Activated CD8-positive, alpha-beta memory T cell treated with anti-CD3 and anti-CD28 coated beads for 1 hour (primary cell): Measurements from ENCODE around the gene TMEM217.
"Not testable (repeated sequence)": the region's sequence is repeated elsewhere in the genome, so short reads cannot be mapped to it uniquely, and the experiment has no call there.

Experiments used
- DNase-seq, 2 donors: peaks; one replicate each; pipeline ENCODE4 v3.0.0-alpha.2; 2020; ENCODE audit warnings: low read depth in 1 of 2; ENCODE audit errors: extremely low read depth in 1 of 2

Gene TMEM217

DNA sequence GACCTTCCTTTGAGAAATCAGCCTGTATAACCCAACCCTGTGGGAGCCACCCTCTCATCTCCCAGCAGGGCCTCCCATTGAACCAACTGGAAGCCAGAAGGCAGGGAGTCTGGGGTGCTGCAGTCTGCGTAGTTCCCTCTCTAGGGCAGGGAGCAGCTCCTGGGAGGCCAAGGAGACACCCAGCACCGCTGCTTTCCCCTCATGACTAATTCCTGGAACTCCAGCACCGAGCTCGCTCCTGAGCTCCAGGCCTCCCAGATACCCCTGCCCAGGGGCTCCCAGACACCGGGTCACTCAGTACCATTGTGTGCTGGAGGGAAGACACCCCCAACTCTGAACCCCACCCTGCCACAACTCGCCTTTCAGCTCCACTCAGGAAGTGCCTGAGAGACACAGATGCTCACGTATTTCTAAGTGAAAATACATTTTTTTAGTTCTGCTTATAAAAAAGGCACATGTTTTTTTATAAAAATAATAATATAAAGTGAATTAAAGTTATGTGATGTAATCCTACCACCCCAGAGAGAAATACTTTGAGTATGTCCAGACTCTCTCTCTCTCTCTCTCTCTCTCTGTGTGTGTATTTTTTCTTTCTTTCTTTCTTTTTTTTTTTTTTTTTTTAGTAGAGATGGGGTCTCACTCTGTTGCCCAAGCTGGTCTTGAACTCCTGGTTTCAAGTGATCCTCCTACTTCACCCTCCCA lies 70.5 kb downstream of the TMEM217 start:
- DNase-seq, result no peak

- DNase-seq, result not testable (repeated sequence)
Observed at GRCh38 chr6:37185949-37186720, 71.8 kb downstream of the TMEM217 start.

DNA sequence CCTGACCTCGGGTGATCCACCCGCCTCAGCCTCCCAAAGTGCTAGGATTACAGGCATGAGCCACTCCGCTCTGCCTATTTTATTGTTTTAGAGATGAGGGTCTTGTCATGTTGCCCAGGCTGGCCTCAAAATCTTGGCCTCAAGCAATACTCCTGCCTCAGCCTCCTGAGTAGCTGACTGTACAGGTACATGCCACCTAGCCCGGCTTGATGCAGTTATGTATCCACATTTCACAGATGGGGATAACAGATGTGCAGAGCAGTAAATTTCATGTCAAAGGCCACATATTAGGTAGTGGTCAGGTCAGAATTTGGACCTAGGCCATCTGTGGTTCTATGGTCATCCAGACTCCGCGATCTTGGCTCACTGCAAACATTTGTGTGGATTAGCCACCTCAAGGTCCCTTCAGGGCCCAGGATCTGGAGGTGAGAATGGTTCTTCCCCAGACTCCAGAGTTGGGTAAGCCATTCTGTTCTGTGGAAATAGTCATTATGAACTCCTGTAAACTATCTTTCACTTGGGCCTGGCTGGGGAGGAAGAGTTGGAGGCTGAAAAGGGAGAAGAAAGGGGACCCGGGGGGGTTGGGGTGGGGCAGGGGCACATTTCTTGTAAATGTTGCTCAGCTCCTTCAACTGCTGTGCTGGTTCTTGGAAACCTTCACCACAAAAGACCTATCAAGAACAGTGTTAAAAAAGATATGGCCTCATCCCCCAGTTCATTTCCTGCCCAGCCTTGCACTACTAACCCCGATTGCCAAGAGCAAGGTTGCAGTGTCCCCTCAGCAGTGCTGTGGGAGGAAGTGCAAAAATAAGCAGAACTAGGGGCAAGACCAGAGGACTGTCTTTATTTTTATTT lies 75.0 kb downstream of the TMEM217 start:
- no peak for DNase-seq

DNA sequence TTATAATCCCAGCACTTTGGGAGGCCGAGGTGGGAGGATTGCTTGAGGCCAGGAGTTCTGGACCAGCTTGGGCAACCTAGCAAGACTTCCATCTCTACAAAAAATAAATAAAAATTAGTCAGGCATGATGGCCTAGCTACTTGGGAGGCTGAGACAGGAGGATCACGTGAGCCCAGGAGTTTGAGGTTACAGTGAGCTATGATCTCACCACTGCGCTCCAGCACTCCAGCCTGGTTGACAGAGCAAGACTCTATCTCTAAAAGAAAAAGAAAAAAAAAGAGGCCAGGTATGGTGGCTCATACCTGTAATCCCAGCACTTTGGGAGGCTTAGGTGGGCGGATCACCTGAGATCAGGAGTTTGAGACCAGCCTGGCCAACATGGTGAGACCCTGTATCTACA lies 77.3 kb downstream of the TMEM217 start:
- DNase-seq, result not testable (repeated sequence)

- no peak for DNase-seq
Observed at GRCh38 chr6:37180075-37180474, 77.9 kb downstream of the TMEM217 start.

DNA sequence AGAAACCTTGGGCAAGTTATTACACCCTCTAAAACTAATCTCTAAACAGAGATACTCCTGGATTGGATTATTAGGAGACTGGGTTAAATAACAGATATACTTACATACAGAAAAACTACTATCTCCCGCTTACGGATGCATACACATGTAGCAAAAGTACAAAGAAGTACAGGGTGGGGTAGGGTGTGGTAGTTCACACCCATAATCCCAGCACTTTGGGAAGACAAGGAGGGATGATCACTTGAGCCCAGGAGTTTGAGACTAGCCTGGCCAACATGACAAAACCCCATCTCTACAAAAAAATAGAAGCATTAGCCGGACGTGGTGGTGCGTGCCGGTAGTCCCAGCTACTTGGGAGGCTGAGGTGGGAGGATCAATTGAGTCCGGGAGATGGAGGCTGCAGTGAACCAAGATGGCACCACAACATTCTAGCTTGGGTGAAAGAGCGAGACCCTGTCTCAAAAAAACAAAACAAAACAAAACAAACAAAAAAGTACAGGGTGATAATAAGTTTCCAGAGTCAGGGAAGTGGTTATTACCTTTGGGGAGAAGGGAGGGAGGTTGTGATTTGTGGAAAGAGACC lies 79.9 kb downstream of the TMEM217 start:
- no peak for DNase-seq

GRCh38 chr6:37177077-37177934 lies 80.6 kb downstream of the TMEM217 start:
- no peak for DNase-seq

DNA sequence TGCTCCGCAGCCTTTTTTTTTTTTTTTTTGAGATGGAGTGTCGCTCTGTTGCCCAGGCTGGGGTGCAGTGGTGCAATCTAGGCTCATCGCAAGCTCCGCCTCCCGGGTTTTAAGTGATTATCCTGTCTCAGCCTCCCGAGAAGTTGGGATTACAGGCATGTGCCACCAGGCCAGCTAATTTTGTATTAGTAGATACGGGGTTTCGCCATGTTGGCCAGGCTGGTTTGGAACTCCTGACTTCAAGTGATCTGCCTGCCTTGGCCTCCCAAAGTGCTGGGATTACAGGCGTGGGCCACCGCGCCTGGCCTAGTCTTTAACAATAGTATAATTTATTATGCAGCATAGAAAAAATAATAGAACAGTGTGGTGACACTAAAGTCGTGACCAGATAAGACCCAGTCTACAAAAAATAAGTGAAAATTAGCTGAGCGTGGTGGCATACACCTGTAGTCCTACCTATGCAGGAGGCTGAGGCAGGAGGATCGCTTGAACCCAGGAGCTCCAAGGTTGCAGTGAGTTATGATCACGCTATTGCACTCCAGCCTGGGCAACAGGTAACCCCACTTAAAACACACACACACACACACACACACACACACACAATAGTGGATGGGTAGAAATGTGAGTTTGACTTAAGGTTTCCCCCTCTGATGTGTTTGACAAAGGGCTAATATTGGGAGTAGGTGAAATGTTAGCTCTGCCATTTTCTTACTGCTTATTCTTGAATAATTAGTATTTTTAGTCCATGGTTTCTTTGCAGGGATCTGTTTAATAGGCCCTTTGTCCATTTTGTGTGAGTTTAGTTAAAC lies 81.5 kb downstream of the TMEM217 start:
- no peak for DNase-seq

GRCh38 chr6:37175332-37176267 lies 82.3 kb downstream of the TMEM217 start:
- no peak for DNase-seq

- DNase-seq, result no peak
Observed at GRCh38 chr6:37174515-37175331, 83.2 kb downstream of the TMEM217 start.

DNA sequence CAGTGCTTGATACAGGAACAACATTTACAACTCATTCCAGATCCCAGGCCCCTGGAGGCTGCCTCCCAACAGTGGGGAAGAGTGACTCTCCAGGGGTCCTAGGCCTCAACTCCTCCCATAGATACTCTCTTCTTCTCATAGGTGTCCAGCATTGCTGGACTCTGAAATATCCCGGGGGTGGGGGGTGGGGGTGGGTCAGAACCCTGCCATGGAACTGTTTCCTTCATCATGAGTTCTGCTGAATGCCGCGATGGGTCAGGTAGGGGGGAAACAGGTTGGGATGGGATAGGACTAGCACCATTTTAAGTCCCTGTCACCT lies 83.8 kb downstream of the TMEM217 start:
- DNase-seq, result no peak

DNA sequence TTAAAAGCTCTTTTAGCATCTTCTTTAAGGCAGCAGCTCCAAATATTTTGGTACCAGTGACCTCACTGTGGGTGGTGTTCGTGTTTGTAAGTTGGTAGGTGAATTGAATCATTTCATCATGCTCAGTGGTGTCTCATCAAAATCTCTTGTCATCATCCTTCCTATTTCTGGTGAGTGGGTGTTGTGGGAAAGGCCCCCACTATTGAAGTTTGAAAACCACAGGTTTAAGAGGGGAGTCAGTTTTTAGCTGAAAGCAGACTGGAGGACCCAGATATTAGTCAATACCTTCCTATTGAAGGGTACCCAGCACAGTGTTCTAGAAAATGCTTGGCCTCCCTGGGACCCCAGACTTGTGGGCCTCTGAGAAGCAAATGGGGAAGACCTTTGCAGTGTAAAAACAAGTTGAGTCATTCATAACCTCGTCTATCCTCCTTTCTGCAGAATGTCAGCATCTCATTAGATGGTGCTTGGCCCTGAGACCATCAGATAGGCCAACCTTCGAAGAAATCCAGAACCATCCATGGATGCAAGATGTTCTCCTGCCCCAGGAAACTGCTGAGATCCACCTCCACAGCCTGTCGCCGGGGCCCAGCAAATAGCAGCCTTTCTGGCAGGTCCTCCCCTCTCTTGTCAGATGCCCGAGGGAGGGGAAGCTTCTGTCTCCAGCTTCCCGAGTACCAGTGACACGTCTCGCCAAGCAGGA lies 84.3 kb downstream of the TMEM217 start:
- no peak for DNase-seq

DNA sequence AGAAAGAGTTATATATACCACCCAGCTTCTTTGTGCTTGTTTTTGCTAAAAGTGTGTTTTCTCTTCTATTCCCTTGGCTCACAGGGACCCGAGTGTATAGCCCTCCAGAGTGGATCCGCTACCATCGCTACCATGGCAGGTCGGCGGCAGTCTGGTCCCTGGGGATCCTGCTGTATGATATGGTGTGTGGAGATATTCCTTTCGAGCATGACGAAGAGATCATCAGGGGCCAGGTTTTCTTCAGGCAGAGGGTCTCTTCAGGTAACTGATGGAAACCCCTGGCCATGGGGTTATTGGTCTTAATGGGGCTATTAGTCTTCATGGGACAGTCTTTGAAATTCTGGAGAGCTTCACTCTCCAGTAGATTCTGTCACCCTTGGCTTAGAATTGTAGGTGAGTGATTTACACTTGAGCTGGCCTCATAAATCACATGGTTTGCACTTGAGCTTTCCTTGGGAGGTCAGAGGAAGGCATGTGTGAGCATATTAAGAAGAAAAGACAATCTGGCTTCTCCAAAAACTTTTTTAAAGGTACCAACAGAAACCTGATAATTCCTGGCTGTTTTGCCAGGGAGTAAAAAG lies 84.9 kb downstream of the TMEM217 start:
- DNase-seq, result no peak

DNA sequence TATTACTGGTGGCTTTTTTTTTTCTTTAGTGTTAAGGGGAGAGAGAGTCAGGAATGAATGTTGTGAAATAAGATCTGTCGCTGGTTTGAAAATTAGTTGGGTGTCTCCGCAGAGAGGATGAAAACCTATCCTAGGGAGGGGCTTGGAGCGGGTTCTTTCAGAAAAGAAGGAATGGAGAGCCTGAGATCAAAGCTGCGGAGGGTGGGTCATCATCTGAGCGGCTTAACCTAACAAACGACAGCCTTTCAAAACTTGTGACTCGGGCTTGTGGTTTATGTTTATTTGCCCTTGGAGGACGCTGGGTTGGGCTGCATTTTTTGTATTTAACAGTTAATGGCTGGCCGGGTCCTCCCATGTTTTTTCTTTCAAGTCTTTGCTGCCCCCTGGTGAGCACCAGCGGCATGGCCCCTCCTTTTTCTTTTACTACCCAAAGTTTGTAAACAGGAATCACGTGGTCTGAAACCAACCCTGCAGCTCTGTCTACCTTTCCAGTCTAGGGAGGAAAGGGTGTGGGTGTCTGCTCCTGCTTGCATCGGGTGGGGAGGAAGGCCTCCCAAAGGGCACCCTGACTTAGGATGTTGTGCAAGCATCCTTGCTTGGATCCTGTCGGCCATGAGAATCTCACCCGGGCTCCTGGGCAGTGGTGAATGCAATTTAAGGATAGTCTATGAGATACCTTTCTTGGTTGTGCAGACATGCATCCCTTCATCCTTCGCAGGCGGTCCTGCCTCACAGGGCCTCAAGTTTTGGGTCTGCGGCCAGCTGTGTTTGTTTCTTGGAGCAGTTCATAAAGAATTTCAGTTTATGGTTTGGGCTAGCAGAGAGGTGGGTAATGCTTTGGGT lies 85.8 kb downstream of the TMEM217 start:
- DNase-seq, result peak; percentile 80 to 83

DNA sequence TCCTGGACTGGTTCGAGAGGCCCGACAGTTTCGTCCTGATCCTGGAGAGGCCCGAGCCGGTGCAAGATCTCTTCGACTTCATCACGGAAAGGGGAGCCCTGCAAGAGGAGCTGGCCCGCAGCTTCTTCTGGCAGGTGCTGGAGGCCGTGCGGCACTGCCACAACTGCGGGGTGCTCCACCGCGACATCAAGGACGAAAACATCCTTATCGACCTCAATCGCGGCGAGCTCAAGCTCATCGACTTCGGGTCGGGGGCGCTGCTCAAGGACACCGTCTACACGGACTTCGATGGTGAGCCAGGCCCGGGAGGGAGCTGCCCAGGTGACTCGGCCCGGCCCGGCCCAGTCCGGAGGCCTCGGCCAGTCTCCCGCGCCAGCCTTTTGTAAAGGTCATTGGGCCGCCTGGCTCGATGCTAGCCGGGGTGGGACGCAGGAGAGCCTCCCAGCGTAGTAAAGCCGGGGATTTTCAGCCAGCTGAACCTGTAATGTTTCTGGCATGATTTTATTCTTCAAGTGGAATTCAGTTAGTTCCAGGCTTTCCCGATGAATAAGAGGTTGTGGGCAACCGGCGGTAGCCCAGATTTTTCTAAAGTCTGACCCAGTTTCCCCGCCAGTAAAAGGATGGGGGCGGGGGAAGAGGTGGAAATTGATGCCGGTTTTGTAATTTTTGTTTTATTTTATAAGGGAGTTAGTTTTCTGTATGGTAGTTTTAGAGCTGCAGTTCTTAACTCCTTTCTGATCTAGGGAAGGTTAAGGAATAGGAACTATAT lies 86.6 kb downstream of the TMEM217 start:
- no peak for DNase-seq
